Activated CD8-positive, alpha-beta memory T cell treated with anti-CD3 and anti-CD28 coated beads for 4 hours (primary cell): Measurements from ENCODE around the gene CCBE1.

Source experiments
- DNase-seq, 2 donors: peaks; one replicate each; pipeline ENCODE4 v3.0.0-alpha.2; 2020; ENCODE audit warnings: low read depth in 2 of 2

Gene CCBE1

DNA sequence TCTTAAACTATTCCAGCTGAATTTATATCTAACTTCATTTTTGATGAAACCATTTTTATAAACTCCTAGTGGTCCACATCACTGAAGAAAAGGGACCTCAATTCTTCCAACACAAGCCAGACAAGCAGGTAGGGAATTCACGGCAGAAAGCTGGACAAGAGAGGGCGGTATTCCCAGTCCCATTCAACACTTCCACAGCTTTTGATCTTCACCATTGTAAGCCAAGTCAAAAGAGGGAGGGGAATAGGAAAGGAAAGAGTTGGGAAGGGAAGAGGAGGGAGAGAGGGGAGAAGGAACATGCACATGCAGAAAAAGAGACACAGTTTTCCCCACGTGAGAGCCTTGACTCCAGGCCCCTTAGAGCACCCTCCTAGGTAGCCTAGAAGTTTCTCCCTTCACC, 77.4 kb downstream of the CCBE1 start:
- no peak for DNase-seq

DNA sequence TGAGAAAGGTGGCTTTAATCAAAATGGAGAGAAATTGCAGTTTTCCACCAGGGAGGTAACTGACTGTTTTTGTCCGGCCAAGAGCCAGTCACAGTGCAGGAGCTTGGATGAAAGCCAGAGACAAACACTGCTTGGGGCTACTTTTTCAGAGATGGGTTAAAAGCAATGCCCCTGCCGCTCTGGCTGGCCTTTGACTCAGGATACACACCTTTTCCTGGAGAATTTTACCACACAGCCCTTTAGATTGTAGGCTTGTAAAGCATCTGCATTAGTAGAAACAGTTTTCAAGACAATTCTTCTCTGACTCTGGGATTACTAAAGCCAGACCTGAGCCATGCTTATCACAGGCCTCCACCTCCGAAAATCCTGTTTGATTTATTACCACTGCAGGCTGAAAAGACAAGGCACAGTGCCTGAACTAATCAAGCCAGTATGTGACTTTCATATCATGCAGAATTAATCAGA, 79.7 kb downstream of the CCBE1 start:
- no peak for DNase-seq

DNA sequence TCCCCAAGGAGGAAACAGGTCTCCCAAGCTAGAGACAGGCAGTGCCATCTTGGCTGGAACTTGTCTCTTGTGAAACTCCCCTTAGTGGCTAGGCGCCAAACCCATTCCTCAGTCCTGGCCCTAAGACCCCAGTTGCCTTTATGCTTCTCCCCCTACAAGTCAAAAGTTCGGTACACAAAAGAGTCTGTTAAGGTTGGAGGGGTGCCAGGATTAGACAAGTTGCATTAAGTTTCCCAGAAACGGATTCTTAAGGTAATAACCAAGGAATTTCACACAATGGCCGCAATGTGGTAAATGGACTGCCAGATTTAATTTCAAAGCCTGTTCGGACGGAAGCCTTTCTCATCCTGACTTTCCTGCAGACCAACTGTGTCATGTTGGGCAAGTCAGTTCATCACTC, 80.7 kb downstream of the CCBE1 start:
- DNase-seq: no peak

DNA sequence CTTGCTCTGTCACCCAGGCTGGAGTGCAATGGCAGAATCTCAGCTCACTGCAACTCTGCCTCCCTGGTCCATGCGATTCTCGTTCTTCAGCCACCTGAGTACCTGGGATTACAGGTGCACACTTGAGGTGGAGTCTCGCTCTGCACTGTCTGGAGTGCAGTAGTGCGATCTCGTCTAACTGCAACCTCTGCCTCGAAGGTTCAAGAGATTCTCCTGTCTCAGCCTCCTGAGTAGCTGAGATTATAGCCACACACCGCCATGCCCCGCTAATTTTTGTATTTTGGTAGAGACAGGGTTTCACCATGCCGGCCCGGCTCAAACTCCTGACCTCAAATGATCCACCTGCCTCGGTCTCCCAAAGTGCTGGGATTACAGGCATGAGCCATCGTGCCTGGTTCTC, 83.3 kb downstream of the CCBE1 start:
- no peak for DNase-seq

DNA sequence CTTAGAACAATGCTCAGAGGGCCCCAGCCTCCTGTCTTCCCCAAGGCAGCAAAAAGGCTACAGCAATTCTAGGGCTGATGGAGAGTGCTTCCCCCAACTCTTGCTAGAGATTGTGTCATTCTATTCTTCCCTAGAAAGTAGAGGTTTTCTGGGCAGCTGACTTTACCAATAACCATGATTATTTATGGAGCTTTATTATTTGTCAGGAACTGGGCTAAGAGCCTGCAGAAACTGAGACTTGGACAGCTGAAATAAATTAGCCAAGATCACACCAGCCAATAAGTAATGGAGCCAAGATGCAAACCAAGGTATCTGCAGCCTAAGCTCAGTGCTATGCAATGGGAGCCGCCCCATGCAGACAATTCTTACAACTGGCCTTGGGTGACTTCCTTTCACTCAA, 84.8 kb downstream of the CCBE1 start:
- DNase-seq: no peak

DNA sequence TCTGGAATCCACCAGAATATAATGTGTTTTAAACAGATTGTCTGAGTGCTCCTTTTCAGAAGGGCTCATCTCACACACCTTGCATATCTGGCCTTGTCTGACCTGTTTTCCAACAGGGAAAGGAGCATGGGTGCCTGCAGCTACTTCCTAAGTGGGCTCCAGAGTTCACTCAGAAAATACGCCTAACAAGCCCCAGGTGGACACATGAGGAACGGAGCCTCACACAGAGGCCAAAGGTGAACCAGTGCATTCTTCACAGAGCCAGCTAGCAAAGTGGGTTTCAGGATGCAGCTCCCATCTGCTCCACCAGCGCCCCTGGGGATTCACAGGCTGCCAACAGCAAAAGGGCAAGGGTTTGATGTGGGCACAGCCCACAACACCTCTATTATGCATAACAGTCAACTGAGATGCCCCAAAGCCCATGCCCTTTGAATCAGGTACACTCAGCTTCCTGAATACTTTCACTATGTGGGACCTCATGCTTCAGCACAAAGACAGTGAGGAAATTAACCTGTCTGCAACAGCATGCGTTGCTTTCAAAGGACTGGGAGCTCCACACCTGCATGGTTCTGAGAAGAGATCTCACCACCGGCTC, 86.6 kb downstream of the CCBE1 start:
- DNase-seq: no peak

DNA sequence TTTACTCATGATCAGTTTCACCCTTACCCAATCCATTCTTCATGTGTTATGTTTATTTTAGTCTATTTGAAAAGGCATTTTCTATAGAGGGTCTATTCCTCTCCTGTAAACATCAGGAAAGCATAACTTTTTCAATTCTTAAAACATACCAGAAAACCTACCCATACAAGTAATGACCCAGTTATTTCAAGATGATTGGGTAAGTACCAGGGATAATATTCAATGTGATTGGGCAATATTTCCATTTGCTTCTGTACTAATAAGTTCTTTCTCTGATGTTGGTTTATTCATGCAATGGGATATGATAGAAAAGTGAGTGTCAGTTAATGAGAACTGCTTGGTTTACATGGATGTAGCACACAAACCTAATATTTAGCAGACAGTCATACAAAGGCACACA, 87.6 kb downstream of the CCBE1 start:
- DNase-seq: no peak

DNA sequence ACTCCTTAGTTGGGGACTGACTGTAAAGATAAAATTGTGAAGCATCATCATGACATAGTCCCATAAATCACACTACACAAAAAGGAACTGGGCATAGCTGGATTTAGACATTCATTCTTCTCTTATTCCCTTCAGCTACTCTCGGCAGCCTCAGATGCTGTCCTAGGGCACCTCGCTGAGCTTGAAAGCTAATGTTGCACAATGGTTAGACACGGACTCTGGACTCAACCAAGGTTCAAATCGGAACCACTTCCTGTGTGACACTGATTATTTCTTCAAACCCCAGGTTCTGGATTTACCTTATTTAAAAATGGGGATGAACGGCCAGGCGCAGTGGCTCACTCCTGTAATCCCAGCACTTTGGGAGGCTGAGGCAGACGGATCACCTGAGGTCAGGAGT, 89.8 kb downstream of the CCBE1 start:
- DNase-seq: no peak

DNA sequence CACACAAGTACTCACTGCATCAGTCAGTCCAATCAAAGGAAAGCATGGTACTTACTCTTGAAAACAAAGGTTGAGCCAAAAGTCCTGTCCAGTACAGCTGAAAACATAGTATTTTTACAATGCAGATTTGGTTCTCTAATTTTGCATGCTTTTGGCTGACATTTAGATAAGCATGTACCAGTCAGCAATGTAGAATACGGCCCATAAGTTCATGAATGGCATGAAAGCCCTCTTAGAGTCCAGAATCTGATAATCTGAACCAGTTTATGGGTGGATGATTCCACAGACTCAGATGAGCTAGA, 90.2 kb downstream of the CCBE1 start:
- DNase-seq: no peak

DNA sequence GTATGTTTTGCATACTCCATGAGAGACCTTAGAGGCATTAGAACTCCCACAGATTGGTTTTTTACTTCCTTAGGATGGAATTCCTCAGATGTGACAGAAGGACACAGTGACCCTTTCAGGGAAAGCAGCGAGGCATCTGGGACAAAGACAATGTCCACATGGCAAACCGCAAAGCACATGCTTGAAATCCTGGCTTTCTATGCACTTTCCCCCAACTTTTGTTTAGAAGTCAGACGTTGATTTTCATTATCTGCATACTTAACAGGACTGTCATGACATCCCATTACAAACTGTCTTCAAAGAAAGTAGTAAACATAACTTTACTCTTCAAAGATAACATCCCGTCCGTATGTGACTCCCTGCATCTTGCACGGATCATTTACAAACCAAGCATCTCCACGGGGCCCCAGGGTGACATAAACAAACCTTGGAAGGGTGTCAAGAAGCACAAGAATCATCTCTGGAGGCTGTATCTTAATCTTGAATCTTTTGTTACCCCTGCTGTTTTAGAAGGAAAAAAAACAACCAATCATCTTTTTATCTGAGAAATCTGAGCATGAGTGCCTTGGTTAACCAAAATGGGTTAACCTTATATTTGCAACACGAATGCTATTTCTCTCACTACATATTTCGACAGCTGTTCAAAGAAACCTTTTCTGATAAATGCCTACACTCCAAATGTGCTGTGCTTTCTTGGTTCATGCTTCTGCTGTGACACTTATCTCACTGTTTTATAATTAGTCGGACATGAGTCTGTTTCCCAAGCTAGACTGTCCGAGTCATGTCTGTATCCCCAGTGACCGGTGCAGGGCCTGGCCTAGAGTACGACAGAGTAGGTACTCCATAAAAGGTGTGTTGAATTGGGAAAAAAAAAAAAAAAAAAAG, 90.8 kb downstream of the CCBE1 start:
- no peak for DNase-seq

DNA sequence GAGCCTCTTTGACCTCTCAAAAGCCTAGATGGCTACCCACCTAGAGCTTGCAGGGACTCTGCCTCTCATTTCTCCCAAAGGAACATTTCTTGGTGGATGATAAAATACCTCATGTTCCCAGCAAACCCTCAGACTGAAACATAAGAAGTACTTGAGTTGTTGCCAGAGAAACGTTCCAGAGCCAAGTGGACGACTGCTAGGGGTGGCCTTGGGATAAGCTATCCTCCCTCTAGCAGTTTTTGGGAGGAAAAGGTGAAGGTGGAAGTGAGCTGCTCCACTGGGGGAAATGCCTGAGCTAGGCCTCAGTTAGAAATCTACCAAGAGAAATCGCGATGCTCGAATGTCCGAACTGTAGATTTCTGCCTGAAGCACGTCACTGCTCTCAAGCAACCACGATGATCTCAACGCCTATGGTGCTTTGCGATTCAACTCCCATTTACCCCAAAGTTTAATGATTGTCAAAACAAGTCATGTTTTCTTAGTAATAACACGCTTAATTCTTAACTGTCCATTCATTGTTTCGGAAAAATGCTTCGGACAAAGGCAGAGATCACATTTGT, 91.5 kb downstream of the CCBE1 start:
- no peak for DNase-seq

DNA sequence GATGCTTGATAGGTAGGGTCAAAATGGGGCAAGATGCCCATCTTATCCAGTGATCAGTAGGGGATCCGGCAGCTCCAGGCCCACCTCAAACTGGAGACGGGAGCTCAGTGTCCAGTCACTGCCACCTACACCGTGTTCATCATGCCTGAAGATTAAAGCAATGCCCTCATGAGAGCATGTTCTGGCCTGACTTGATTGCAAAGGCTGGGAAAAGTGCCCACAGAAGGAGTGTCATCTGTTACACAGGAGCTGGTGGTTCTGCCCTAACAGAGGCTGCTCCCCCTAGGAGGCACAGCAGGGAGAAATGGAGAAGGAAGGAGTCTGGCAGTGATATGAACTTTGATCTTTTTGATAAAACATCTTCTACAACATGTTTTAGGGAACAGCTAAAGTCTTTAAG, 92.3 kb downstream of the CCBE1 start:
- DNase-seq: no peak

DNA sequence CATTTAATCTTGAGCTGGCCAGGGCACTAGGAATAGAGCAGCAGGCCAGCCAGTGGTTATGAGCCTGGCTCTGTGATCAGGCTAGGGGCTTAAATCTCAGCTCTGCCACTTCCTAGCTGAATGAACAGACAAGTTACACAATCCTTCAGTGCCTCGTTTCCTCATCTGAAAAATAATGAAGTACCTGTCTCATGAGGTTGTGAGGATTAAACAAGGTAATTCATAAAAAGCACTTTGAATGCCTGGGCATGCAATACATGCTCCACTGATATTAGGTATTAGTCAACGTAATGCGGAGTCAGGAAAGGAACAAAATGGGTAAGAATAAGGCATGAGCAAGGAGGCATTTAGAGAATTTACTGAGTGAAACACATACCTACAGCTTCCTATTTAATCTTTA, 100.2 kb downstream of the CCBE1 start:
- DNase-seq: no peak

DNA sequence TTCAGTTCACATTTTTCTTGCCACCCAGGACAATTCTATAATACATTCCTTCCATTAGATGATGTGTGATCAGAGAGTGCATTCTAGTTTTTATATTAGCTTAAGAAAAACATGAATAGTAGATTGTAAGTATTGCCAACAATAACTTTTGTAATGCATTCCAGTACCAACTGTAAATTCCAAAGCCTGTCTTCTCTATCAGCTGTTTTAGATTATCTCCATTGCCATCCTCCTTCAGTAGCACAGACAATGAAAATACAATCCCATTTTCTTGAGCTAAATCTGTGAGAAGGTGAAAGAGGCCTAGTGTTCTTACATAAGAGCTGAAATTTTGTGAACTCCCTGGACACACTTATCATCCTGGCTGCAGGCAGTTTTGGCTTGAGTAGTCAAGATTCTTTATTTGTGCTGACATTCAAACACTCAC, 103.9 kb downstream of the CCBE1 start:
- no peak for DNase-seq

DNA sequence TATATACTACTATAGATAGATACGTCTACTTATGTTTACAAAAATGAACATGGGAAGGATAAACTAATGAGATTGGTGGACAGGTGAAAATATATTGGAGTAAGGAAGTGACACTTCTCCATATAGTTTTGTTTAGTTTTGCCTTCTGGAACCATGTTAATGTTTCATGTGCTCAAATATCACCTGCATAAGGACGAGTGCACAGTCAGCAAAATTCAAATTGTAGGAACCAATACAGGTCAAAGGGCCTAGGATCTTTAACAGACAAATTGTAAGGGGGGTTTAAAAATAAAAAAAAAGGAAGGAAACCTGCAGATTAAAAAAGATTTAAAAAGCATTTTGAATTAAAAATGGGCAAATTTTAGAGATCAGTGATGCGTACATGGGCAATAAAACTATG, 104.6 kb downstream of the CCBE1 start:
- DNase-seq: no peak

DNA sequence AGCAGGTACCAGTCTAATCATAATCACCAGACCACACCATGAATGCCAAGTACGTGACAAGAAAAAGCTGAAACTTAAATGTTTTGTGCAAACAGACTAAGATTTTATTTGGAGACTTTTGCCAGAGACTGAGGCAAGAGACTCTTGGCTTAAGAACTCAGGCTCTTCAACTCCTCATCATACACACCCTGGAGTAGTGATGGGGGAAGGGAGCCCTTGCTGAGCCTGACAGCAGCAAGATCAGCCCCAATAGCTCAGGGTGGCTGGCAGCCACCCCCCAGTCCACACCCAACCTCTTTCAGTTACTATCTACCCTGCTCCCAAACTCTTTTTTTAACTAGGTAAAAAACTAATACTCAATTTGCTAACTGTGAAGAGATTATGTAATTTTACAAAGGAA, 114.8 kb downstream of the CCBE1 start:
- DNase-seq: no peak

DNA sequence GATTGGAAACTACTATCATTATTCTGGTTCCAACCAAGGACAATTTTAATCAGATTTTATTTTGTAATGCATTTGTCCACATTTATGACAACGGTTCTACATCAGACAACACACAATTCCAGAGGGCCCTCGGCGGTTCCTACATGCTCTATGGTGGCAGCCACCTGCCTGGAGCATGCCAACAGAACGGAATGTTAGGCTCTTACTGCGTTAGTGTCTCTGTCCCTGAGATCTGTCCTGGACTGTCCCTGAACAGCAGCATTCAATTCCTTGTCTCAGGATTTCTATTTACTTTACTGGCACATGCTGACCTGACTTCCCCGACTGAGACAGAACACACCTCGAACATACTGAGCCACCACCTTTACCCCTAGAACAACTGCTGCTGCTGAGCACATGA, 117.7 kb downstream of the CCBE1 start:
- no peak for DNase-seq

DNA sequence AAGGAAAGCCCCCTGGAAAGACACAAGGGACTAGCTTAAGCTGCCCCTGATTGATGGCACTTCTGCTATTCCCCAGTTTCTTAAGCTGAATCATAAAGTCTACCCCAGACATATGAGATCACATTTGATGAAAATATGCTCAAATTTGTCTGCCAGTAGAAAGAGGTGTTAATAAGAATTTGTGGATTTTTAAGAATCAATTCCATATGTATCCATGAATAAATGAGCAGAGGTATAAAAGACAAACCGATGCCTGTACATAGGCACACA, 119.9 kb downstream of the CCBE1 start:
- DNase-seq: no peak

DNA sequence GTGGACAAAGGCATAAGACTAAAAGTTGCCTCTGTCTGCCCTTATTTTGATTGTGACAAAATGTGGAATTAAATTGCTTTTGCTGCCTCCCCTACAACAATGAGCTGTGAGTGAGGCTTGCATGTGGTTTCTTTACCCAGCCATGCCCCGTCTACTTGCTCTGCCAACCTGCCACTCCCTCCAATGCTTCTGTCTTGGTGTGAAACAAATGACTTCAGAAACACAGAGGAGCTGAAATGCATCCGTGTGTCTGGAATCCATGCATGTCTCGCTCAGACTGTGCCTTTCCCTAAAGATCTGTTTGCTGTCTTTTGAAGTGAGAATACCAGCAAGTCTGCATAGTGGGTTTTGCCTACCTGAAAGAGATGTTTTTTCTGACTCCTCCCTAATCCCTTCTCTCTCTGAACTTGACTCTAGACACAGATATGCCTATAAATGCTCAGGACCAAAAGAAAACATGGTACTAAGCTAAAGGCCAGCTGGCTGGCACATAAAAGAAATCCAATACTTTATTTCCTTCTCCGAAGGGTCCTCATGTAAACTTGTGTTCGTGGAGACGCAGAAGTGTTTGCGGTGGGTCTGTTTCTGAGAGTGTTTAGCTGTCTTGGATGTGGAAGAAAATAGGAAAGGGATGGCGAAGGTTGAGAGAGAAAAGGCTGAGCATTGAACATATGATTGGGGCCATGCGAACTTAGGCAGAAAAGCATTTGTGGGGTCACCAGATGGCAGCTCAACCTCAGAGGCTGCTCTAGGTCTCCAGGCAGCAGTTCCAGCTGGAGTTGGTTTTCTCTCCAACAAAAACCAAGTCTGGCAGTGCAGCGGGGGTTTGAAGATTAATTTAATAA, 120.5 kb downstream of the CCBE1 start:
- no peak for DNase-seq

DNA sequence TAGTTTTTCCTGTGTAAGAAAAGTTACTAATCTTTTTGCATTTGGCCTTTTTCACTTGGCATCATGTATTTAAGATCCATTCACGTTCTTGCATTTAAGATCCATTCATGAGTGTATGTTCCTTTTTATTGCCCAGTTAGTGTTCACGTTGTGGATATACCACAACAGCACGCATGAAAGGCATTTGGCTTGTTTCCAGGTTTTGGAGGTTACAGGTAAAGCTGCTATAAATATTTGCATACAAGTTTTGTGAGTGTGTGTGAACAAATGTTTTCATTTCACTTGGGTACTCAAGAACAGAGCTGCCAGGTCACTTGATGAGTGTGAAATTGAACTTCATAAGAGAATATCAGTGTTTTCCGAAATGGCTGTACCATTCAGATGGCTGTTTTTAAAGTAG, 121.2 kb downstream of the CCBE1 start:
- no peak for DNase-seq

DNA sequence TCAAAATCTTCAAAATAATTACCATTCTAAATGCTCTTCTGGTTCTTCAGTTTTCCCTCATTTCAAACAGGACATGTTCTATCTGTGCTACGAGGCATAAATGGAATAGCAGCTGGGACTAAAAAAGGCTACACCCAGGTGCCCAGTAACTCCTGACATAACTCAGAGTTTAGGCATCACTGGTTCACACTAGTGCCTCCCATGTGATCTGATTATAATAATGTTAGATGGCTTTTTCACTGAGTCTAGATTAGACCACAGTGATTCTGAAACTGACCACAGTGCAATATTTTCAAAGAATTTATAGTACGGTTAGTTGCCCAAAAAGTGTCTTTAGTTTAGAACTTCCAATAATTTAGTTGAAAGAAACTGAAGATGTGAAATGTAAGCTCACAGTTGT, 123.3 kb downstream of the CCBE1 start:
- no peak for DNase-seq

DNA sequence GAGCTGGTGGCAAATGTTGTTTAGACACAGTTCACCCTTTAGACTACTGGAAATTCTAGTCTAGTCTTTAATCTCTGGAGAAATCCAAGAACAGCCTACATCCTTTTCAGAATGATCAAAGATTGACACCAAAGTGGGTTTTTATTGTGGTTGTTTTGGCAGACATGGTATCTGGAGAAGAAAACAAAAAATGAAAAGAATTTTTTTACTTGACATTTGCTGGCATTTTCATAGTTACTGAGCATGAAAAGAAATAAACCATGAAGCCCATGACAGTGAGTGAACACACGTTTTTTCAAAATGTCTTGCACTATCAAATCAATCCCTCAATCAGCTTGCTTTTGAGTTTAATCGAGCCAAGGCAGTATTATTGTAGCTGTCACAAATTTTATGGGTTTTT, 125.3 kb downstream of the CCBE1 start:
- no peak for DNase-seq

DNA sequence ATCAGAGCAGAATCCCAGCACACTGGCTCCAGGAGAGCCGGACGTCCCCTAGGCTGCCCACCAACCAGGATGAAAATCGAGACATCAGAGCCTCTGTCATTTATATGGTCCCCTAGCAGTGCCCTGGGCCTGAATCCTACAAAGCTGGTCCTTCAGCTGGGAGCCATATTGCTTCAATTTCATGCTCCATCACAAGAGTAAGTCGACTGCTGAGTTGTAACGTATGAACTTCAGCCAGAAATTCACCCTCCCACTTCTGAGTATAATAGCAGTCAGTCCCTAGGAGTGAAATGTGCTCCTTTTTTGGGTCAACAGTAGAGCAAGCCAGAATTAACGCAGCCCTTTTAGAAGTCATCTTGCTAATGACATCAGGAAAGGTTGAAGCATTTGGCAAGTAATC, 126.4 kb downstream of the CCBE1 start:
- DNase-seq: no peak
